HCT116 (cell line): ENCODE data around the gene KIF5C. TPM values are rescaled to one million over a fixed set of nuclear protein-coding genes. Genes with fewer than 3 reads are reported as not detected.

Source experiments
- ATAC-seq: fragments of 200-7000 bp; cut with Tn5 transposase; 2 replicates; pipeline ENCODE4 v1.9.1; 2020; ENCODE audit warnings: mild to moderate bottlenecking, moderate library complexity
- BruUV-seq: library from RNA; stranded (reverse); fragments of 400-500 nt; replicated peaks from 2 replicates; lab custom pipeline; 2021; lab: Mats Ljungman, UMichigan
- CTCF ChIA-PET: fragments of 300-600 bp; sonication (Branson Sonifier 250); formaldehyde crosslinking; loops from one replicate; lab custom pipeline; 2021; ENCODE audit warnings: antibody characterized with exemption; lab: Charles Lee
- POLR2A ChIA-PET: fragments of 300-600, 350-600 bp; sonication (Branson Sonifier 250); formaldehyde crosslinking; loops from one replicate; lab custom pipeline; 2021; ENCODE audit warnings: antibody characterized with exemption; lab: Charles Lee
- RAD21 ChIA-PET, 2 experiments: fragments of 300-600 bp; sonication (Branson Sonifier 250); formaldehyde crosslinking; loops; one replicate each; lab custom pipeline; 2023; ENCODE audit warnings: low total read pairs in 2 of 2; ENCODE audit not compliant: uncharacterized antibody in 2 of 2, unreplicated experiment in 2 of 2, low non-redundant PET in 1 of 2; lab: Charles Lee
- DNase-seq: peaks from one replicate; pipeline ENCODE4 v3.0.0-alpha.2; 2010; ENCODE audit warnings: low read depth, low spot score
- H2AFZ ChIP-seq: fragments of 200-600 bp; shearing (Covaris generic), sonication (generic); 2 replicates; pipeline ENCODE4 v1.6.1; 2017; ENCODE audit warnings: low read depth, mixed run types, mixed read lengths, antibody characterized with exemption, low read length; ENCODE audit not compliant: poor library complexity, severe bottlenecking
- H3K27ac ChIP-seq: 2 replicates; pipeline ENCODE4 v1.5.1; 2012; ENCODE audit warnings: low read depth, low read length
- H3K27me3 ChIP-seq: fragments of 200-600 bp; sonication (generic); 2 replicates; pipeline ENCODE4 v1.6.1; 2016; ENCODE audit warnings: mixed run types, low read length, mixed read lengths; ENCODE audit not compliant: insufficient read depth
- H3K36me3 ChIP-seq, 2 experiments: fragments of 200-500 bp in 1 of 2; fragments of 200-600 bp in 1 of 2; sonication (Bioruptor generic) in 1 of 2; sonication (generic) in 1 of 2; 2 replicates each; pipeline versions ENCODE4 v1.5.1 to v1.6.1; 2014 to 2016; ENCODE audit warnings: low read length in 2 of 2, inconsistent platforms in 1 of 2, mixed read lengths in 1 of 2, mixed run types in 1 of 2; ENCODE audit not compliant: insufficient read depth in 2 of 2, control insufficient read depth in 1 of 2
- H3K4me1 ChIP-seq, 2 experiments: fragments of 200-600 bp in 1 of 2; sonication (generic) in 1 of 2; 2 replicates each; pipeline versions ENCODE4 v1.5.1 to v1.6.1; 2012 to 2017; ENCODE audit warnings: low read length in 2 of 2, inconsistent platforms in 1 of 2, mild to moderate bottlenecking in 1 of 2, mixed read lengths in 1 of 2, mixed run types in 1 of 2, moderate library complexity in 1 of 2; ENCODE audit not compliant: insufficient read depth in 2 of 2, control insufficient read depth in 1 of 2
- H3K4me2 ChIP-seq: fragments of 200-600 bp; sonication (generic); 2 replicates; pipeline ENCODE4 v1.6.1; 2017; ENCODE audit warnings: mixed run types, low read length, mixed read lengths
- H3K4me3 ChIP-seq, 2 experiments: fragments of 200-600 bp in 1 of 2; sonication (generic) in 1 of 2; replicated peaks in 1 of 2; 2 replicates each; pipeline ENCODE4 v1.5.1; 2011 to 2016; ENCODE audit warnings: low read length in 2 of 2, control low read depth in 1 of 2, low read depth in 1 of 2, mild to moderate bottlenecking in 1 of 2, mixed read lengths in 1 of 2, mixed run types in 1 of 2
- H3K79me2 ChIP-seq: fragments of 200-600 bp; sonication (generic); 2 replicates; pipeline ENCODE4 v1.6.1; 2017; ENCODE audit warnings: mild to moderate bottlenecking, mixed run types, low read length, moderate library complexity, mixed read lengths; ENCODE audit not compliant: insufficient read depth
- H3K9ac ChIP-seq: fragments of 200-600 bp; sonication (generic); 2 replicates; pipeline ENCODE4 v1.6.1; 2016; ENCODE audit warnings: low read length, mixed read lengths
- H3K9me2 ChIP-seq: fragments of 200-600 bp; sonication (generic), shearing (Covaris generic); 2 replicates; pipeline ENCODE4 v1.6.1; 2017; ENCODE audit warnings: mixed run types, mild to moderate bottlenecking, moderate library complexity; ENCODE audit not compliant: insufficient read depth
- H3K9me3 ChIP-seq, 2 experiments: fragments of 200-500 bp in 1 of 2; fragments of 200-600 bp in 1 of 2; sonication (Bioruptor generic) in 1 of 2; sonication (generic) in 1 of 2; 2 replicates each; pipeline ENCODE4 v1.6.1; 2014 to 2017; ENCODE audit warnings: low read length in 2 of 2, mixed read lengths in 2 of 2, inconsistent platforms in 1 of 2, low read depth in 1 of 2, mild to moderate bottlenecking in 1 of 2, mixed run types in 1 of 2, moderate library complexity in 1 of 2; ENCODE audit not compliant: control insufficient read depth in 1 of 2, insufficient read depth in 1 of 2
- H4K20me1 ChIP-seq: fragments of 200-600 bp; sonication (generic), shearing (Covaris generic); 2 replicates; pipeline ENCODE4 v1.6.1; 2017; ENCODE audit warnings: mixed run types, mild to moderate bottlenecking, moderate library complexity; ENCODE audit not compliant: insufficient read depth
- CBX3 ChIP-seq: IDR thresholded peaks from 2 replicates; pipeline ENCODE4 v1.6.1; 2012; ENCODE audit warnings: low read depth
- CEBPB ChIP-seq: IDR thresholded peaks from 2 replicates; pipeline ENCODE4 v1.6.1; 2012; ENCODE audit warnings: low read depth
- JUND ChIP-seq: IDR thresholded peaks from 2 replicates; pipeline ENCODE4 v1.6.1; 2012
- POLR2A ChIP-seq: IDR thresholded peaks from 2 replicates; pipeline ENCODE4 v1.7.0; 2011; ENCODE audit warnings: borderline replicate concordance; ENCODE audit not compliant: insufficient read depth, insufficient read length; ENCODE audit errors: extremely low read depth
- POLR2AphosphoS5 ChIP-seq: IDR thresholded peaks from 2 replicates; pipeline ENCODE4 v1.6.1; 2011; ENCODE audit warnings: mild to moderate bottlenecking, low read depth, low read length, moderate library complexity
- SIN3A ChIP-seq: IDR thresholded peaks from 2 replicates; pipeline ENCODE4 v1.6.1; 2012; ENCODE audit warnings: low read depth
- SRF ChIP-seq: IDR thresholded peaks from 2 replicates; pipeline ENCODE4 v1.6.1; 2012; ENCODE audit warnings: low read depth
- TCF7L2 ChIP-seq: IDR thresholded peaks from 2 replicates; pipeline ENCODE4 v1.7.0; 2011; ENCODE audit warnings: borderline replicate concordance, inconsistent platforms; ENCODE audit not compliant: insufficient read depth, insufficient read length; ENCODE audit errors: extremely low read depth
- ZFX ChIP-seq: fragments of 450-650 bp; IDR thresholded peaks from 2 replicates; pipeline ENCODE4 v1.6.1; 2017
- ZNF274 ChIP-seq: fragments of 200-500 bp; sonication (Bioruptor generic); IDR thresholded peaks from 2 replicates; pipeline ENCODE4 v1.6.1; 2014; ENCODE audit warnings: mild to moderate bottlenecking, low read depth, low read length, inconsistent platforms
- intact Hi-C: fragments of 100-400 bp; cut with micrococcal nuclease; formaldehyde crosslinking; loops from 2 replicates; pipeline ENCODE4 v1.10.0; 2022
- total RNA-seq: library from RNA; stranded (reverse); gene quantifications from one replicate; pipeline ENCODE4 v1.2.1, GENCODE V29; 2021; ENCODE audit not compliant: unreplicated experiment
- TF ChIP-seq, protein P1 (sequence below): IDR thresholded peaks from 2 replicates; pipeline ENCODE4 v1.6.1; 2012
- TF ChIP-seq, protein P2 (sequence below): IDR thresholded peaks from 2 replicates; pipeline ENCODE4 v1.6.1; 2012; ENCODE audit warnings: low read depth
- TF ChIP-seq, protein P3 (sequence below), 3 experiments: fragments of 200-600 bp in 1 of 3; sonication (generic) in 1 of 3; IDR thresholded peaks in 2 of 3; conservative IDR thresholded peaks in 1 of 3; 2 replicates each; pipeline ENCODE4 v1.5.1; 2012 to 2017; ENCODE audit warnings: low read depth in 2 of 3, low read length in 2 of 3, antibody characterized with exemption in 1 of 3, borderline replicate concordance in 1 of 3, control low read depth in 1 of 3, mild to moderate bottlenecking in 1 of 3, mixed read lengths in 1 of 3, mixed run types in 1 of 3, moderate library complexity in 1 of 3; ENCODE audit not compliant: insufficient read depth in 1 of 3

The KIF5C gene
- total RNA-seq, 1 experiment from 2014 or later, result 6.5 TPM

DNA sequence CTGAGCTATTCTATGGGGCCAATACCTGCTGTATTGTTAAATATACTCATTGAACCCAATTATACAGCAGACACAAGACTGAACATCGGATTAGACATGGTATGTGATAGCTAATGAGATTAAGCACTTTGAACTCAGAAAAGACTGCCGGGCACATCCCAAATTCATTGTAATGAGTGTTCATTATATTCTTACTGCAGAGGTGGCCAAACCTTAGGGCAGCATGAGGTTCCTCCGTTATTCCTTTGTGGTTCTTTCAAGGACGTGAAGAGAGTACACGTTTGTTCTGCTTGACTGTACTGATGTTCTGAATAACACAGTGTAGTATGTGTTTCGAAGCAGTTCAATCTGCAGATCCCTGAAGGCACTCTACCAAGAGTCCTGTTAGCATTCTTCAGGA, 78.4 kb downstream of the KIF5C start:
- no peak overlapping the region for H3K4me2 ChIP-seq
- RAD21 ChIA-PET, result no interaction called here

More for the DNA sequence above, 78.4 kb downstream of the KIF5C start:
- DNase-seq (no peak), ATAC-seq (no peak)
- CTCF ChIA-PET, result no interaction called here
- Histone ChIP-seq H3K9me3 (no peaks in the 10 kb centered on the region), H3K79me2 (no peaks in the 10 kb centered on the region), H3K27me3 (no peaks in the 10 kb centered on the region), H4K20me1 (no peaks in the 10 kb centered on the region), H3K9ac (no peak overlapping the region), H3K36me3 (no peaks in the 10 kb centered on the region), H3K4me3 (no peak overlapping the region), H2AFZ (no peak overlapping the region), H3K9me2 (no peaks in the 10 kb centered on the region), H3K27ac (no peak overlapping the region), H3K4me1 (no peaks in the 10 kb centered on the region)
- no peak for TF ChIP-seq CBX3
- no peak for TF ChIP-seq TCF7L2
- TF ChIP-seq, protein P1, sequence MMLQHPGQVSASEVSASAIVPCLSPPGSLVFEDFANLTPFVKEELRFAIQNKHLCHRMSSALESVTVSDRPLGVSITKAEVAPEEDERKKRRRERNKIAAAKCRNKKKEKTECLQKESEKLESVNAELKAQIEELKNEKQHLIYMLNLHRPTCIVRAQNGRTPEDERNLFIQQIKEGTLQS, result no peak
- no peak for TF ChIP-seq POLR2AphosphoS5
- TF ChIP-seq CEBPB, result no peak
- TF ChIP-seq JUND, result no peak
- no peak for TF ChIP-seq SRF
- TF ChIP-seq, protein P2, sequence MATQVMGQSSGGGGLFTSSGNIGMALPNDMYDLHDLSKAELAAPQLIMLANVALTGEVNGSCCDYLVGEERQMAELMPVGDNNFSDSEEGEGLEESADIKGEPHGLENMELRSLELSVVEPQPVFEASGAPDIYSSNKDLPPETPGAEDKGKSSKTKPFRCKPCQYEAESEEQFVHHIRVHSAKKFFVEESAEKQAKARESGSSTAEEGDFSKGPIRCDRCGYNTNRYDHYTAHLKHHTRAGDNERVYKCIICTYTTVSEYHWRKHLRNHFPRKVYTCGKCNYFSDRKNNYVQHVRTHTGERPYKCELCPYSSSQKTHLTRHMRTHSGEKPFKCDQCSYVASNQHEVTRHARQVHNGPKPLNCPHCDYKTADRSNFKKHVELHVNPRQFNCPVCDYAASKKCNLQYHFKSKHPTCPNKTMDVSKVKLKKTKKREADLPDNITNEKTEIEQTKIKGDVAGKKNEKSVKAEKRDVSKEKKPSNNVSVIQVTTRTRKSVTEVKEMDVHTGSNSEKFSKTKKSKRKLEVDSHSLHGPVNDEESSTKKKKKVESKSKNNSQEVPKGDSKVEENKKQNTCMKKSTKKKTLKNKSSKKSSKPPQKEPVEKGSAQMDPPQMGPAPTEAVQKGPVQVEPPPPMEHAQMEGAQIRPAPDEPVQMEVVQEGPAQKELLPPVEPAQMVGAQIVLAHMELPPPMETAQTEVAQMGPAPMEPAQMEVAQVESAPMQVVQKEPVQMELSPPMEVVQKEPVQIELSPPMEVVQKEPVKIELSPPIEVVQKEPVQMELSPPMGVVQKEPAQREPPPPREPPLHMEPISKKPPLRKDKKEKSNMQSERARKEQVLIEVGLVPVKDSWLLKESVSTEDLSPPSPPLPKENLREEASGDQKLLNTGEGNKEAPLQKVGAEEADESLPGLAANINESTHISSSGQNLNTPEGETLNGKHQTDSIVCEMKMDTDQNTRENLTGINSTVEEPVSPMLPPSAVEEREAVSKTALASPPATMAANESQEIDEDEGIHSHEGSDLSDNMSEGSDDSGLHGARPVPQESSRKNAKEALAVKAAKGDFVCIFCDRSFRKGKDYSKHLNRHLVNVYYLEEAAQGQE, result no peak
- TF ChIP-seq ZNF274, result no peak
- TF ChIP-seq, protein P3, sequence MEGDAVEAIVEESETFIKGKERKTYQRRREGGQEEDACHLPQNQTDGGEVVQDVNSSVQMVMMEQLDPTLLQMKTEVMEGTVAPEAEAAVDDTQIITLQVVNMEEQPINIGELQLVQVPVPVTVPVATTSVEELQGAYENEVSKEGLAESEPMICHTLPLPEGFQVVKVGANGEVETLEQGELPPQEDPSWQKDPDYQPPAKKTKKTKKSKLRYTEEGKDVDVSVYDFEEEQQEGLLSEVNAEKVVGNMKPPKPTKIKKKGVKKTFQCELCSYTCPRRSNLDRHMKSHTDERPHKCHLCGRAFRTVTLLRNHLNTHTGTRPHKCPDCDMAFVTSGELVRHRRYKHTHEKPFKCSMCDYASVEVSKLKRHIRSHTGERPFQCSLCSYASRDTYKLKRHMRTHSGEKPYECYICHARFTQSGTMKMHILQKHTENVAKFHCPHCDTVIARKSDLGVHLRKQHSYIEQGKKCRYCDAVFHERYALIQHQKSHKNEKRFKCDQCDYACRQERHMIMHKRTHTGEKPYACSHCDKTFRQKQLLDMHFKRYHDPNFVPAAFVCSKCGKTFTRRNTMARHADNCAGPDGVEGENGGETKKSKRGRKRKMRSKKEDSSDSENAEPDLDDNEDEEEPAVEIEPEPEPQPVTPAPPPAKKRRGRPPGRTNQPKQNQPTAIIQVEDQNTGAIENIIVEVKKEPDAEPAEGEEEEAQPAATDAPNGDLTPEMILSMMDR (IDR thresholded peaks at IDR 0.05 in 2 of 3, conservative IDR thresholded peaks at IDR 0.05 in 1 of 3; ENCODE audit: borderline replicate concordance in 1 of 3, insufficient read depth in 1 of 3, low read depth in 2 of 3, low read length in 2 of 3), result no peak
- TF ChIP-seq ZFX, result no peak
- TF ChIP-seq SIN3A, result no peak
- no peak for TF ChIP-seq POLR2A
- intact Hi-C loops, result no loop called here
- no TSS peak for BruUV-seq
- POLR2A ChIA-PET, result no interaction called here
